ENCODE data around the gene DAP.
"Not testable (repeated sequence)": the region's sequence is repeated elsewhere in the genome, so short reads cannot be mapped to it uniquely, and the experiment has no call there.

DAP gene

DNA sequence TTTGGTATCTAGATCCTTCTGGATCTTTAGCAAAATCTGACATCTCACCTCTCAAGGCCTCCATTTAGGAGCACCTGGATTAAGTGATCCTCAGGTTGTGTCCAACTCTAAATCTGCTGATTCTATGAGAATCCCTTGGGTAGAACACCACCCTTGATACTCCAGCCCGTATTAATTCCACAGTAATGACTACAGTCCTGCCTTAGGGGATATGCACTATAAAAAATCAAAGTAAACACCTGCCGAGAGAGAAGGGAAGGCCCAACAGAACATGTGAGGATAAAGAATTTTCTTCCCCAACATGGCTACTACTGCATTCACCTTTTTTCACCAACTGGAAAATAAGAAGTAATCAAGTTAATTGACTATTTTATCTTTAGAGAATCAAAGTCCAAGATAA lies 27.6 kb downstream of the DAP start:
- DNase-seq: no peak

DNA sequence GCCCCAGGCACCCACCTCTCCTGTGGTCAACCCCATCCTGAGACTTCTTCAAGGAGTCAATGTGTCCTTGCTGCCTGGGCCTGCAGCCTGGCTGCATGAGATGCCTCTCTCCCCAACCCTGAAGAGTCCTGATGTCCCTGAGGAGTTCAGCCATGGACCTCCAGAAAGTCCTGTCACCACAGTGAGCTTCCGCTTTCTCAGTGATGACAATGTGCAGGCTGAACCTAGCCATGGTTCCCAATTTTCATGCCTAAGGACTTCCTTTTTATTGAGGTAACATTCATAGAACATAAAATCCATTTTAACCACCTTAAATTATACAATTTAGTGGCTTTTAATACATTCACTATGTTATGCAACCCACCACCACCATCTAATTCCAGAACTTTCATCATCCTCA lies 29.1 kb downstream of the DAP start:
- no peak for DNase-seq

- no peak for DNase-seq
These were observed 31.0 kb downstream of the DAP start for GRCh38 chr5:10730043-10730351.

DNA sequence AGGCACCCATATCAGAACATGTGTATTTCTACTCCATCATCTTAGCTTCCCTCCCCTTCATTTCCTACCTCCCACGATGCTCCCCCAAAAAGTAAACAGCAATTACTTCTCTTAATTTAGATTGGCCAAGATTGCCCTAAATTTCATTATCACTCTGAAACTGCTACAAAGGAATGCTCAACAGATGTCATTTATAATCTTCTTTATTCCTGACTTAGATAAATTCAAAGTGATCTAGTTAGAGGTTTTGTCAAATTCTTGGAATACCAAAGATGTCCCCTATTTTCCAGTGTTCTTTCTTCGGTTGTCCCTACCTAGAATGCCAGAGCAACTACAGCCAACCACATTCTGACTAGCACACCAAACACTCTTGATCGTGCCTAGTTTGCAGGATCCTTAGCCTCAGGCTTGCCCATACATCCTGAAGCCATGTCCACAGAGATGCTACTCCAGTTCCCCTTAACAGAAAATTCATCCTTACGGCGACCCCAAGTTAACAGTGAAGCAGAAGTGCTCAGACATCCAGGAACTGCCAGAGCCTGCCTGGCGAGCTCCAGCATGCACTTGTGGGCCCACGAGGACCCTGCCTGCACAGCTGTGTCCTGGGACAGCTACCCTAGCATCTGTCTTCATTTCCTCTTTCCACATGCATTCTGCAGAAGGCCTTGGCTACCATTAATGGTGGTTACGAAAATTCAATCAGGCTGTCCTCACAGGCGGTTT lies 31.6 kb downstream of the DAP start:
- DNase-seq: no peak

- DNase-seq: no peak
These were observed 32.4 kb downstream of the DAP start for GRCh38 chr5:10728679-10729078.

- no peak for DNase-seq
These were observed 33.2 kb downstream of the DAP start for GRCh38 chr5:10727861-10728260.

DNA sequence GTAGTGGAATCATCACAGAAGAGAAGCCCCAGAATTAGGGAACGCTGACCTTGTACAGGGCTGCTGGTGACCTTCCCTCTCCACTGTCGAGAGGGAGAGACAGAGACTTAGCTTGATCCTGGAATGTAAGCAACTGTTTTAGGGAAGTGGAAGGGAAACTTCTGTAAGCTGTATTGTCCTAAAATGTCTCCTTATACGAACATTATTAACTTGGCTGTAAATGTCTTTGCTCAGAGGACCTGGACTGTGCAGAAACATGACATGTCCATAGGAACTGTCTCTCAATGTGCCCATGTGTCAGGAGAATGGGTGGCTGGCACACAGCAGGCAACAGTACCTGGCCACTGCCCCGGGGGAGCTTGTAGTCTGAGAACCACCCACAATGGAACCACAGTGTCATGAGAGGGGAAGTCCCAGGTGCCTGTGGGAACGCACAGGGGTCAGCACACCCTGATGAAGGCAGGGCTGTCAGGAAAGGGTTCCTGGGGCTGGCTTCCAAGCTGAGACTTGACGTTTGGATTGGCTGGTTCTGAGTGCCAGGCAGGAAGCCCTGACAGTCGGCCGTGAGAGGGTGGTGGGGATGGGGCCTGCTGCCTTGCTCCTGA lies 34.0 kb downstream of the DAP start:
- DNase-seq: no peak

DNA sequence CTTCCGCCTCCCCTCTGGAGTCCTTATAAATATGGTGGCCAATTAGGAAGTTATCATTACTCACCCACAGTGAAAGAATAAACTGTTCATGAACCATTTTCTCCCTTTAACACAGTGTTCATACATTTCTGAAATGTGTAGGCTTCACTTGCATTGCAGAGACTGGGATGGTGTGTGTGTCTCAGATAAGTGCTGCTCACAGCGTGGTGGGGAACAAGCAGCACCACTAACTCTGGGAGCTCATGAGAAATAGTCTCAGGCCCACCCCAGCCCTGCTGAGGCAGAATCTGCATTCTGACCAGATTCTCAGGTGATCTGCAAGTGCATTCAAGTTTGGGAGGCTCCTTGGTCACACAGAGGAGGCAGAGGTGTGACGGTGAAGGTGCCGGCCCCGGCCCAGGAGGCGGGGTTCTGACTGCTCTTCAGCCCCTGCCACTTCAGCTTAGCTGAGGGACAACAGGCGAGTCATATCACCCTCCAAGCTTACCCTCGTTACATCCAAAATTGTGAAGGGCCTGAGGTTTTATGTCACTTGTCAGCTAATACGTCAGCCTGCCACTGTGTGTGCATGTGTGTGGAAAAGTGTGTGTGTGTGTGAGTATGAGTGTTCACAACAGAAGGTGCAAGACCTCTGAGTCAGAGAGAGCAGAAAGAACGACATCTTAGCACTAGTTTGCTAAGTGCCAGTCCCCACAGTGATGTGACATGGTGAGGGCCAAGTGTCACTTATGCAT lies 34.7 kb downstream of the DAP start:
- no peak for DNase-seq

DNA sequence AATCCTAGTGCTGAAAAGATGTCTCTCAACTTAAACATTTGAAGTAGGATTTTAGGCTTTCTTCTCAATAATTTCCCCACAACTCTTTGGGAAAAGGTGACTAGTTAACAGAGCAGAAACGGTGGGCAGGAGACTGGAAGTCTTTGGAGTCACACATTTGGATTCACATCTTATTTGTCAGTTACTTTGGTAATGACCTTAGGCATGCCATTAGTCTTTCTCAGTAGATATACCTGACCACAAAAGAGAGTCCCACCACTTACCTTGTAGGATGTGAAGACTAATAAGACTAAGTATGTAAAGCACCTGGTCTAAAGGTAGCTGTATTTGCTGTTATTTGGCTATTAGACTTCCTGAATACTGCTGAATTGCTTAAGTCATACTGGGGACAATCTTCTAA lies 35.4 kb downstream of the DAP start:
- no peak for DNase-seq

GRCh38 chr5:10724781-10725507 lies 36.1 kb downstream of the DAP start:
- DNase-seq: peak; percentile 79

- no peak for DNase-seq
These were observed 37.5 kb downstream of the DAP start for GRCh38 chr5:10723514-10723913.

GRCh38 chr5:10720766-10721165 lies 40.3 kb downstream of the DAP start:
- not testable (repeated sequence) for DNase-seq

DNA sequence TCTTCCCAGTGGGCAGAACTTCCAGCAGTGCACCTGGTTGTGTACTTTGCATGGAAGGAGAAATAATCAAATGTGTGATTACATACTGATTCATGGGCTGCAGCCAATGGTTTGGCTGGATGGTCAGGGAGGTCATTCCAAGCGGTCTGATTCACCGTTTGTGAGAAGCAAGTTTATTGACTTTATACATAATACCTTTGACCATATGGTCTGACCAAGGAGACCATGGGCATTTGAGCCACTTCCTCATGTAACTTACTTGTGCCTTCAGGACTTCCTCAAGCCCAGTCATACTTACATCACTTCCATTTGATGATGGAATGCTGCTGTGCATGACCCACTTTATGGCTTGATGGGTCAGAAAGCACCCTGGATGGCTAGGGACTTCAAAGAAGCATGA lies 41.1 kb downstream of the DAP start:
- peak; percentile 84 for DNase-seq

- not testable (repeated sequence) for DNase-seq
These were observed 42.4 kb downstream of the DAP start for GRCh38 chr5:10718617-10719016.

GRCh38 chr5:10716825-10717224 lies 44.2 kb downstream of the DAP start:
- not testable (repeated sequence) for DNase-seq

GRCh38 chr5:10715605-10716290 lies 45.3 kb downstream of the DAP start:
- DNase-seq: no peak

- DNase-seq: no peak
These were observed 48.3 kb downstream of the DAP start for GRCh38 chr5:10712574-10713366.

- DNase-seq: no peak
These were observed 49.5 kb downstream of the DAP start for GRCh38 chr5:10711562-10711961.

- DNase-seq: no peak
These were observed 50.4 kb downstream of the DAP start for GRCh38 chr5:10710513-10711128.

- DNase-seq: no peak
These were observed 51.1 kb downstream of the DAP start for GRCh38 chr5:10709933-10710332.

DNA sequence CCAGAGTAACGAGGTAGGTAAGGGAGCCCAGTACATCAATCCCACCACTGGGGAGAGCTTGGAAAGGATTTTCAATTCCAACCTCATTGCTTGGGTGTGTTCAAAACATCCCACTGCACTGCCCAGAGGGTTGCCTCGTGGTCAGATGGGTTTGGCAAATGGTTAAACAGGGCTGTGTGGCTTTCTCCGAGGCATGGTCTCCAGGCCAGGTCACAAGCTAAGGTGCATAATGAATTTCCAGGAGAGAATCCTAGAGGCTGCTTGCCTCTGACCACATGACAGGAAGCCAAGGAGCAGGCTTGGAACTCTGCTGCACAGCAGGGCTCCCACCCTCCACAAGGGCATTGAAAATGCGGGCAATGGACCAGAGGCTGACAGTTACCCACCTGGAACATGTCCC lies 51.6 kb downstream of the DAP start:
- no peak for DNase-seq

Measured in NCI-H226 (cell line).